HG03175 (cell line): ENCODE measurements around the gene DEDD.

ENCODE experiments used
- ATAC-seq: cut with Tn5 transposase; IDR thresholded peaks from one replicate; pipeline ENCODE4 v1.9.1; 2021; ENCODE audit warnings: mild to moderate bottlenecking, moderate library complexity; ENCODE audit not compliant: unreplicated experiment

Gene DEDD

GRCh38 chr1:161077426-161077825, 55.0 kb downstream of the DEDD start:
- ATAC-seq = no peak

GRCh38 chr1:161076410-161076809, 56.1 kb downstream of the DEDD start:
- ATAC-seq = no peak

GRCh38 chr1:161074676-161075368, 57.6 kb downstream of the DEDD start:
- ATAC-seq = no peak

- ATAC-seq = no peak
These were observed 58.9 kb downstream of the DEDD start for GRCh38 chr1:161073474-161074121.

GRCh38 chr1:161072751-161073449, 59.6 kb downstream of the DEDD start:
- ATAC-seq = no peak

- ATAC-seq = no peak
These were observed 60.5 kb downstream of the DEDD start for GRCh38 chr1:161071886-161072371.
